HG03342 (cell line): ENCODE data around the gene RUNX3.
A peak's percentile ranks its signal among the peaks of the same experiment; 100 is the strongest.
"Not testable (repeated sequence)": the region's sequence is repeated elsewhere in the genome, so short reads cannot be mapped to it uniquely, and the experiment has no call there.

ENCODE experiments used
- ATAC-seq: cut with Tn5 transposase; IDR thresholded peaks from one replicate; pipeline ENCODE4 v1.9.1; 2021; ENCODE audit warnings: mild to moderate bottlenecking, moderate library complexity; ENCODE audit not compliant: unreplicated experiment

The RUNX3 gene

GRCh38 chr1:24930260-24931145, at the start of gene RUNX3:
RUNX3 (minus strand) TSS chr1:24930276; CDS start chr1:24929868, 408 bp downstream.
- ATAC-seq: peak; percentile 70

- not testable (repeated sequence) for ATAC-seq
These were observed 49.2 kb upstream of the RUNX3 start for GRCh38 chr1:24979232-24979631.

- no peak for ATAC-seq
These were observed 48.4 kb upstream of the RUNX3 start for GRCh38 chr1:24978383-24979032.

- no peak for ATAC-seq
These were observed 45.3 kb upstream of the RUNX3 start for GRCh38 chr1:24975391-24975790.

GRCh38 chr1:24973315-24973714, 43.2 kb upstream of the RUNX3 start:
- ATAC-seq: no peak

GRCh38 chr1:24972915-24973242, 42.8 kb upstream of the RUNX3 start:
- no peak for ATAC-seq

- no peak for ATAC-seq
These were observed 42.3 kb upstream of the RUNX3 start for GRCh38 chr1:24972221-24972914.

- ATAC-seq: no peak
These were observed 41.1 kb upstream of the RUNX3 start for GRCh38 chr1:24970926-24971875.

GRCh38 chr1:24970399-24970753, 40.3 kb upstream of the RUNX3 start:
- ATAC-seq: no peak

GRCh38 chr1:24969596-24970398, 39.7 kb upstream of the RUNX3 start:
- no peak for ATAC-seq

GRCh38 chr1:24968941-24969585, 39.0 kb upstream of the RUNX3 start:
- ATAC-seq: no peak

- no peak for ATAC-seq
These were observed 37.9 kb upstream of the RUNX3 start for GRCh38 chr1:24967962-24968361.

GRCh38 chr1:24967555-24967954, 37.5 kb upstream of the RUNX3 start:
- ATAC-seq: no peak

GRCh38 chr1:24966724-24967346, 36.8 kb upstream of the RUNX3 start:
- ATAC-seq: no peak

GRCh38 chr1:24966121-24966723, 36.1 kb upstream of the RUNX3 start:
- no peak for ATAC-seq

- ATAC-seq: no peak
These were observed 35.5 kb upstream of the RUNX3 start for GRCh38 chr1:24965571-24965930.

- peak; percentile 84 for ATAC-seq
These were observed 34.9 kb upstream of the RUNX3 start for GRCh38 chr1:24964811-24965570.
